ENCODE results near the gene BPIFB1.

GRCh38 chr20:33345342-33345741 is 62.3 kb downstream of the BPIFB1 start:
- TF ChIP-seq CTCF (IDR thresholded peaks at IDR 0.05): no peak
- no peak for TF ChIP-seq SIN3A (IDR thresholded peaks at IDR 0.05; ENCODE audit: borderline replicate concordance, insufficient read depth, low read depth, low read length)
- TF ChIP-seq POLR2AphosphoS5 (IDR thresholded peaks at IDR 0.05; ENCODE audit: low read depth, low read length): no peak
- no peak for TF ChIP-seq REST (IDR thresholded peaks at IDR 0.05; ENCODE audit: insufficient read depth in 1 of 2, low read depth in 2 of 2, low read length in 1 of 2)
- no peak for TF ChIP-seq TCF7L2 (IDR thresholded peaks at IDR 0.05; ENCODE audit: low read depth, low read length)
